ELF-1 (cell line): ENCODE measurements around the gene RETREG2.

Experiments used
- DNase-seq: peaks from one replicate; pipeline ENCODE4 v3.0.0-alpha.2; 2016; ENCODE audit warnings: low read depth, low spot score

The RETREG2 gene

DNA sequence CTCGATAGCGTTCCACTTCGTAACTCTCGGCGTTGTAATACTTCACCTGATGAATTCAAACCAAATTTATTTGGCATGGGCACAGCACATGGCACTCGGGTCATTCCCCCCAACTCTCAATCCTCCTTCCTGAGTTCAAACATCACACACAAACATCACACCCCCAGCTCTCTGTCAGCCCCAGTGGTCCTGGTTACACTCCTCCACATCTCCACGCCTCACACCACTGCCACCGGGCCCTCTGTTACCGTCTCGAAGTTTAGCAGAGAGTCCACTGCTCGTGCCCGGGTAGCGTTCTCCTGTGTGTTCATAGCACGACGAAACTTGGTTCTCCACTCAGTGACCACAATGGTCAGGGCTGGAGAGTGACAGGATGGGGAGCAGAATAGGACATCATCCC, 36.1 kb downstream of the RETREG2 start:
- no peak for DNase-seq

- no peak for DNase-seq
These were observed 36.7 kb downstream of the RETREG2 start for GRCh38 chr2:219214786-219215185.

DNA sequence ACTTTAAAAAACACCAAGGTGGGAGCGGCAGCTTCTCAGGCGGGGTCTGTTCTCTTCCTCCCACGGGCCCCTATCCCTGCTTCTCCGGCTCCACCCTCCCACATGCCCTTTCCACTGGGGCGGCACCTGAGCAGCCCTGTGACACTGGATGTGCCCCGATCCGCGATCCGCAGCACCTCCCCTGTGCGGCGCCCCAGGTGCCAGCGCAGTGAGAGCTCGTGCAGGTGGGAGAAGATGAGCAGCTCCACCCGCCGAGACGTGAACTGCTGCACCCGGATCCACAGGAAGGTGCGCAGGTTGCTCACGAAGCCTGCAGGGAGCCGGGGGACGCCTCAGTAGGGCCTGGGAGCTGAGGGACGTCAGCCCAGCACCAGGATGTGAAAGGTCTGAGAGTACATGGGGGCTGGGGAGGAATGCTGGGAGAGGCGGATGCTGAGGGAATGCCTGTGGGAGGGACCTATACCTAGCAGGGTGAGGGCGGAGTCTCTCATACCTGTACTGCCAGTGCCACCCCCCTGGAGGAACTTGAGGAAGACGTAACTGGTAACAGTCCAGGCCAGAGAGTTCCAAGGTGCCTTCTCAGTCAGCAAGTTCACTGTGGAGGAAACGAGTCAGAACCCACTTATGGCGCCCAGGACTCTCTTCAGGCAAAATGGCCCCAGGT, 37.9 kb downstream of the RETREG2 start:
- peak; percentile 44 for DNase-seq

DNA sequence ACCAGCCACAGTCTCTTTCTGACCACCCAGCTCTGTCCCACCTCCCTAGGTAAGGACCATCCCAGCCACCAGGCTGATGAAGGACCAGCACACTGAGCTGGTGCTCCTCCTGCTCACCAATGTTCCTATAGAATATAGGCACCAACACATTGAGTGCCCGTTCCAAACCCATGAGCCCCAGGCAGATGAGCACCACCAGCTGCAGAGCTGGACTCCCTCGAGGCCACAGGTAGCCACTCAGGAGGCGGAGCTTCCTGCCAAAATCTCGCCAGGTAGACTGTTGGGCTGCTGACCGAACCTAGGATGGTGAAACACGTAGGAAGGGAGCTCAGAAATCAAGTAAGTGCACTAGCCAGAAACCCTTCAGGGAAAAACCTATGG, 38.5 kb downstream of the RETREG2 start:
- DNase-seq = no peak

GRCh38 chr2:219218217-219218731, 40.2 kb downstream of the RETREG2 start:
- DNase-seq = peak; percentile 85

DNA sequence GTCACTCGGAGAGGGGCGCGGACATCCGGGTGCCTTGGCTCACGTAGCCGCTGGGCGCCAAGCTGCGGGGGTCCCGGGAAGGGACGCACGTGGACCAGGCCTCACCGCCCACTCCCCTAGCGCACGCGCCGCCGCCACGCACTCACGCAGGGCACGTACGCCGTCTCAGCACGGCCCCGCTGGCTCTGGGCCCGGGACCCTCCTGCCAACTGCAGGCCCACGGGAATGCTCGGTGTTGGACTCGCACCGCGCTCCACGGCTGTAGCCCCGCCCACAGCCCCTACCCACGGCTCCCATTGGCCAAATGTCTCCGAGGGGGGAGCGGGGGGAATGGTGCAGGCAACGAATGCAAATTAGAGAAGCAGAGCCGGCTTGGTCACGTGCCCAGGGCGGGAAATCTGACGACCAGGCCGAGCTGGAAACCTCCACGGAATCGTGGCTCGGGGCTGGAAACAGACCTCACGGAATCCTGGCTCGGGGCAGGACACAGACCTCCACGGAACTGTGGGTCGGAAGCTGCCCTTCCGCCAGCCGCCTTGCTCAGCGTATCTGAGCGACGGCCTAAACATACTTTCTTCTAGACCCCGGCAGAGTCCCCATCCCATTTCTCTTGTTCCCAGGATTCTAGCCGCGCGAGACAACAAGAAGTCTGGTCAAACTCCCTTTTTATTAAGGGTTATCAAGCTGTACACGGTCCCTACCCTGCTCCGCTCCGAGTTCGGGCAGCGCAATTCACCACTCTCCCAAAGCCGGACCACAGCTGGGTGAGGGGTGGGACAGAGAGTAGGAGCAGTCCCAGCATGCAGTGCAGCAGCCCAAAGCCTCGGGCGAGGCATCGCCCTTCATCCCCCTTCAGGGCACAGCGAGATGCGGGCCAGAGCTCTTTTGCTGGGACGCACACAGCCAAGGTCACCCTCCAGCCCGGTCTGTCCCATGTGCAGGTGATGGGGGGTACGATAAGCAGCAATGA, 40.9 kb downstream of the RETREG2 start, which contains the start of gene ABCB6:
ABCB6 (minus strand) TSS at position 227 of the 970 bp plus-strand sequence. CDS start 285 bp downstream, outside the sequence.
- DNase-seq = peak; percentile 91

GRCh38 chr2:219219784-219220532, 41.9 kb downstream of the RETREG2 start:
- DNase-seq = no peak

DNA sequence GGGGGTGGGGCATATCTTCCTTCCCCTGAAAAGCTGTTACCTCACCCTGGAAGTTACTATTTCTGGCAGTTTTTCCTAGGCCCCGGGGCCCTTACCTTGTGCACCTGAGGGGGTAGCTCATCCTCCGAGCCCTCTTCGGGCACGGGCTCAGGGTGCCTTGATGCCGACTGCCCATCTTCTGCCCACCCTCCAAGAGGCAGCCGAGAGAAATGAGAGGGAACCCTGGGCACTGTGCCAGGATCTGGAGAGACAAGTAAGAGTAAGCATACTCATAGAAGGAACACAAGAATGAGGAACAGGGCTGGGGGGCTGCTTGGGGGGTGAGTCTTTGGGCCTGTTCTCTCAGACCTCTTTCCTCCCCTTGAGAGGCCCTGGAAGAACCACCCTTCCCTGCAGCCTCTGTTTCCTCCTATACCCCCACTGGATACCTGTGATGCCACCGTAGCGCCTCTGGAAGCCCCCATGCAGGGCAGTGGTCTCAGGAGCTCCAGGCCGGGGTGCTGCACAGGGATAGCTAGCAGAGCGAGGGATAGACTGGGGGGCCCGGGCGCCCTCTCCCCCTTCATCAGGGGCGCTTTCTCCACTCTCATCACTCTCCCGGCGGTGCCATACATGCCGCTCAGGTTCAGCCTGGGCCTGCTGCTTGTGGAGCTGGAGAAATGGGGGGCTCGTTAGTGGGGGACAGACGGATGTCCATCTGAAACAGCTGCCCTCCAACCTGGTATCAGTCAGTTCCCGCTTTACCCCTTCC, 42.8 kb downstream of the RETREG2 start:
- no peak for DNase-seq

DNA sequence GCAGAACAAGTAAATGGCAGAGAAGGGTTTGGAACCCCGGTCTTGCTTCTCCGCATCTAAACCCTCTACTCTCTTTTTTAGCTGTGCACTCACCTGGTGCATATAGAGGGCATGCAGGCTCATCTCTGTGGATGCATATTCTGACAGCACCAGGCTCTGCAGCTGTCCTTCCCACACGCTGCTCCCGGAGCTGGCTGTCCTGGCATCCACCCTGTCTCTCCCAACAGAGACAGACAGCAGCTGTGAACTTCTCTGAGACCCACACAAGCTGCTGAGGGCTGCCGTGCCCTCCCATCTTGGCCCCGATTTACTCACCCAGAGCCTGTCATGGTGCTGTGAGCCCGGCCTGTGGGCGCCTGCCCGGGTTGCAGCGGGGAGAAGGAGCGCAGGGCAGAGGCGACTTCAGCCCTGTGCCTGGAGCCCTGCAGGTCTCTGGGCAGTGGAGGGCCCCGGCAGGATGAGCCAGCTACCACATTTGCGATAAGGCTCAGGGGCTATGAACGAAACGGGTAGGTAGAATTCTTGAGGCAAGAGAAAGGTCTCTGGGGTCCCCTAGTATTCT, 44.0 kb downstream of the RETREG2 start:
- DNase-seq = no peak

GRCh38 chr2:219223831-219224610, 45.9 kb downstream of the RETREG2 start:
- no peak for DNase-seq

DNA sequence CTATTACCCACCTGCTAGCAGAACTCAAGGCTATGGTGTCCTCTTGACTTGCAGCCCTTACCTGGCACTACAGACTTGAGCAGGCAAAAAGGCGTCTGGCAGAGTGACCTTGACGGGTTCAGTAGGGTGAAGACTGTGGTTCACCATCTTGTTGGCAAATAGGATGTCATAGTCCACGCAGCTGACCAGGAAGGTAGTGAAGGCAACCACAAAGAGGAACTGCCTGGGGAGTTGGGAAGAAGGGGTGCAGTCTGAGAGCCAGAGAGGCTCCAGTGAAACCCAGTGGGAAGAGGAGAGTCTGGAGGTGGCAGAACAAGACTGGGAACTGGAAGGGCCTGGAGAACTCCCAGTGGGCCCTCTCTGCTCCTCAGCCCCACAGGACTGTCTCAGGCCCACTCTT, 47.3 kb downstream of the RETREG2 start:
- no peak for DNase-seq

GRCh38 chr2:219228041-219228910, 50.2 kb downstream of the RETREG2 start:
- DNase-seq = no peak

DNA sequence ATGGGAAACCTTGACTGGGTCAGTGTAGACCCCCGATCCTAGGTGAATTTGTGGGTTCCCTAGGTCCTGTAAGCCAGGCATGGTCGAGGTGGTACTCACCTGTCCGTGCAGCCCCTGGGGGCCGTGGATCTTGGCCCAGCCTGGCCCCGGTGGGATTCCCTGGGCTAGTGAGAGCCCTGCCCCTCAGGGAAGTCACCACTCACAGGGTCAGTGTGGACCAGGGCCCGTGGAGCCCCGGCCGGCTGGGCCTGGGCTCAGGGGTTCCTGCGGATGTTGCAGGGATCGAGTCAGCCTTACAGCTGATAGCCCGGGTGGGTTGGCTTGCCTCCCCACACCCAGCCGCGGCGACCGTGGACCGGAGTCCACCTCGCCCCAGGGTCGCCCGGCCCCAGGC, 50.8 kb downstream of the RETREG2 start:
- no peak for DNase-seq

DNA sequence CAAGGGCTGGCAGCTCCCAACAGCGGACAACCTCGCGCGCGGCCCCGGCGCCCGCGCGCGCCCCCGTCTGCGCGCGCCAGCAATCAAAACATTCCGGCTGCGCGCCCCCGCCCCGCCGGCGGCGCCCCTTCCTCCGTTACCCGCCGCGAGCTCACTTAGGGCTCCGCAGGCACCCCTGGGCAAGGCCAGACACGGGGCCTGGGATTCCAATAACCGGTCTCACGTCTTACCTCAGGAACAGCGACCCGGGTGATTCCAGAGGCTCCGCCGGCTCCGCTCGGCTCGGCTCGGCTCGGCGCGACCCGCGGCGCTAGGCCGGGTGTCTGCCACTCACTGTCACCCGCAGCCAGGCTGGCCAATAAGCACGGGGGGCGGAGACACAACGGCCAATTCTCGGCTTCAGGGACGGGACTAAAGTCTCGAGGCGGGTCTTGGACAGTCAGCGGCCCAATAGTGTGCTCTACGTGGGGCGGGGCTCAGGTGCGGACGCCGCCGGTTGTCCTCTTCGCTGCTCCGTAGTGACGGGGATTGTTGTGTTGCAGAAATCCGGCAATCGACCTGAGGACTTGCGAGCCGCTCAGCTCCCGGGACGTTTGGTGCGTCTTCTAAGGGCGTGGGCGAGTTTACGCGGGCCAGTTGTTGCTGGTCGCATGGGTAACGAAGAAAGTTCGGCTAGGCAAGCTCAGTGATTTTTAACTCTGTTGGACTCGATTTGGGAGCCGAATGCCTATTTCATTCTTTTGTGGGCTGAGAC, 51.4 kb downstream of the RETREG2 start, which contains the start of the genes ANKZF1 and ATG9A:
ANKZF1 (plus strand) TSS at position 502 of the 754 bp plus-strand sequence. CDS start 452 bp downstream, outside the sequence.
ATG9A (minus strand) TSS at position 332 of the 754 bp plus-strand sequence. CDS start 1,612 bp downstream, outside the sequence.
- peak; percentile 99 for DNase-seq

DNA sequence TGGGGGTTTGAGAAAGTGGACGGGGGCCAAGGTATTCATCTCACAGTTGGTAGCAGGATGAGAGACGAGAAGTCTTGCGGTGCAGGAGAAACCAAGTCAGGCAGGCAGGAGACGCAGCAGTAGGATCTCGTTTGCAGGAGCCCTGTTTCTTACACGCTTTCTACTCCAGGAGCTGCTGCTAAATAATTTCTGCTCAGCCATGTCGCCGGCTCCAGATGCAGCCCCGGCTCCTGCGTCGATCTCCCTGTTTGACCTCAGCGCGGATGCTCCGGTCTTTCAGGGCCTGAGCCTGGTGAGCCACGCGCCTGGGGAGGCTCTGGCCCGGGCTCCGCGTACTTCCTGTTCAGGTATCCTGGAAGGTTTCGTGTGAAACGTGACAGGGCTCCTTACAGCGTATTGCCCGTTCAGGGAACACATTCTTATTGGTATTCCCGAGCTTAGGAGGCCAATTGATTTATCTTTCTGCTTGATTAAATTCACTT, 52.0 kb downstream of the RETREG2 start:
- DNase-seq = peak; percentile 73

GRCh38 chr2:219234331-219234730, 56.3 kb downstream of the RETREG2 start:
- DNase-seq = no peak
